Measurements from ENCODE around the gene ITIH4.
"Not testable (repeated sequence)": the region's sequence is repeated elsewhere in the genome, so short reads cannot be mapped to it uniquely, and the experiment has no call there.

The ITIH4 gene

GRCh38 chr3:52777127-52777958 is 53.1 kb downstream of the ITIH4 start, which contains the start of gene ITIH1:
Gene ITIH1, plus strand, starts transcription at chr3:52777599. Its CDS starts 17 bp downstream, at chr3:52777616.
- Histone ChIP-seq H3K36me3 (ENCODE audit: insufficient read depth, low read length) (no peaks in the 10 kb centered on the region), H3K4me1 (ENCODE audit: insufficient read depth, low read length, poor library complexity, severe bottlenecking) (no peaks in the 10 kb centered on the region), H3K9me2 (replicated peaks; ENCODE audit: low read depth, low read length) (no peaks in the 10 kb centered on the region), H4K20me1 (ENCODE audit: insufficient read depth, low read length, poor library complexity, severe bottlenecking) (no peaks in the 10 kb centered on the region), H3F3A (ENCODE audit: low read depth) (no peaks in the 10 kb centered on the region), H3K9me3 (ENCODE audit: insufficient read depth, low read depth, low read length) (no peaks in the 10 kb centered on the region), H3K4me3 (ENCODE audit: low read length, poor library complexity, severe bottlenecking) (no peak within 1 kb of the TSS), H3K27me3 (ENCODE audit: insufficient read depth, low read length, poor library complexity, severe bottlenecking) (no peaks in the 10 kb centered on the region), H2AFZ (ENCODE audit: low read length) (no peak within 1 kb of the TSS), H3K79me2 (ENCODE audit: insufficient read depth, low read length) (no peaks in the 10 kb centered on the region), H3K9ac (ENCODE audit: low read depth, low read length, poor library complexity, severe bottlenecking) (no peak within 1 kb of the TSS), H3K4me2 (ENCODE audit: low read depth, low read length, poor library complexity, severe bottlenecking) (peak within 1 kb of the TSS; percentile 8)
- TF ChIP-seq EZH2phosphoT487 (IDR thresholded peaks at IDR 0.05; ENCODE audit: borderline replicate concordance) (no peak), CTCF (conservative IDR thresholded peaks at IDR 0.05; ENCODE audit: low read length) (no peak)

- not testable (repeated sequence) for H3K36me3 ChIP-seq (ENCODE audit: insufficient read depth, low read length); H2AFZ ChIP-seq (ENCODE audit: low read length); H3K9ac ChIP-seq (ENCODE audit: low read depth, low read length, poor library complexity, severe bottlenecking); H3K27me3 ChIP-seq (ENCODE audit: insufficient read depth, low read length, poor library complexity, severe bottlenecking); H3K4me3 ChIP-seq (ENCODE audit: low read length, poor library complexity, severe bottlenecking); H3F3A ChIP-seq (ENCODE audit: low read depth); H3K9me2 ChIP-seq (replicated peaks; ENCODE audit: low read depth, low read length); H3K9me3 ChIP-seq (ENCODE audit: insufficient read depth, low read depth, low read length); H3K4me2 ChIP-seq (ENCODE audit: low read depth, low read length, poor library complexity, severe bottlenecking); H3K4me1 ChIP-seq (ENCODE audit: insufficient read depth, low read length, poor library complexity, severe bottlenecking); H3K79me2 ChIP-seq (ENCODE audit: insufficient read depth, low read length); H4K20me1 ChIP-seq (ENCODE audit: insufficient read depth, low read length, poor library complexity, severe bottlenecking)
Measured at GRCh38 chr3:52776486-52776885, 54.0 kb downstream of the ITIH4 start.

GRCh38 chr3:52775877-52776276 is 54.6 kb downstream of the ITIH4 start:
- Histone ChIP-seq H2AFZ (ENCODE audit: low read length) (peak overlapping the region; percentile 13; the same call in 1 of the 2 replicates), H3K79me2 (ENCODE audit: insufficient read depth, low read length) (no peaks in the 10 kb centered on the region), H3K4me2 (ENCODE audit: low read depth, low read length, poor library complexity, severe bottlenecking) (no peak overlapping the region)

More at GRCh38 chr3:52775877-52776276, 54.6 kb downstream of the ITIH4 start:
- Histone ChIP-seq H4K20me1 (ENCODE audit: insufficient read depth, low read length, poor library complexity, severe bottlenecking) (no peaks in the 10 kb centered on the region), H3F3A (ENCODE audit: low read depth) (no peaks in the 10 kb centered on the region), H3K9me2 (replicated peaks; ENCODE audit: low read depth, low read length) (no peaks in the 10 kb centered on the region), H3K4me3 (ENCODE audit: low read length, poor library complexity, severe bottlenecking) (no peak overlapping the region), H3K36me3 (ENCODE audit: insufficient read depth, low read length) (no peaks in the 10 kb centered on the region), H3K9me3 (ENCODE audit: insufficient read depth, low read depth, low read length) (no peaks in the 10 kb centered on the region), H3K4me1 (ENCODE audit: insufficient read depth, low read length, poor library complexity, severe bottlenecking) (peaks cover 4% of the 10 kb centered on the region), H3K27me3 (ENCODE audit: insufficient read depth, low read length, poor library complexity, severe bottlenecking) (no peaks in the 10 kb centered on the region), H3K9ac (ENCODE audit: low read depth, low read length, poor library complexity, severe bottlenecking) (no peak overlapping the region)
- TF ChIP-seq CTCF (conservative IDR thresholded peaks at IDR 0.05; ENCODE audit: low read length), result no peak
- no peak for TF ChIP-seq EZH2phosphoT487 (IDR thresholded peaks at IDR 0.05; ENCODE audit: borderline replicate concordance)
